Memory B cell (primary cell): ENCODE measurements around the gene VILL.

ENCODE experiments used
- ATAC-seq: fragments of 150-1000 bp; cut with Tn5 transposase; 2 replicates; pipeline ENCODE4 v1.10.0; 2021; ENCODE audit warnings: low read depth, mild to moderate bottlenecking, moderate library complexity
- DNase-seq, 2 donors: peaks; one replicate each; pipeline ENCODE4 v3.0.0; 2022; ENCODE audit warnings: low spot score in 2 of 2
- H3K27ac Mint-ChIP-seq: one replicate; pipeline ENCODE4 v1.8.0; 2022; ENCODE audit warnings: mild to moderate bottlenecking, moderate library complexity, mixed read lengths
- H3K27me3 Mint-ChIP-seq: one replicate; pipeline ENCODE4 v1.8.0; 2022; ENCODE audit warnings: mixed read lengths
- H3K36me3 Mint-ChIP-seq: one replicate; pipeline ENCODE4 v1.8.0; 2022; ENCODE audit warnings: mild to moderate bottlenecking, mixed read lengths
- H3K4me1 Mint-ChIP-seq: one replicate; pipeline ENCODE4 v1.8.0; 2022; ENCODE audit warnings: mixed read lengths
- H3K4me3 Mint-ChIP-seq: one replicate; pipeline ENCODE4 v1.8.0; 2022; ENCODE audit warnings: mild to moderate bottlenecking, moderate library complexity, mixed read lengths
- H3K9me3 Mint-ChIP-seq: one replicate; pipeline ENCODE4 v1.8.0; 2022; ENCODE audit warnings: mixed read lengths

The VILL gene

DNA sequence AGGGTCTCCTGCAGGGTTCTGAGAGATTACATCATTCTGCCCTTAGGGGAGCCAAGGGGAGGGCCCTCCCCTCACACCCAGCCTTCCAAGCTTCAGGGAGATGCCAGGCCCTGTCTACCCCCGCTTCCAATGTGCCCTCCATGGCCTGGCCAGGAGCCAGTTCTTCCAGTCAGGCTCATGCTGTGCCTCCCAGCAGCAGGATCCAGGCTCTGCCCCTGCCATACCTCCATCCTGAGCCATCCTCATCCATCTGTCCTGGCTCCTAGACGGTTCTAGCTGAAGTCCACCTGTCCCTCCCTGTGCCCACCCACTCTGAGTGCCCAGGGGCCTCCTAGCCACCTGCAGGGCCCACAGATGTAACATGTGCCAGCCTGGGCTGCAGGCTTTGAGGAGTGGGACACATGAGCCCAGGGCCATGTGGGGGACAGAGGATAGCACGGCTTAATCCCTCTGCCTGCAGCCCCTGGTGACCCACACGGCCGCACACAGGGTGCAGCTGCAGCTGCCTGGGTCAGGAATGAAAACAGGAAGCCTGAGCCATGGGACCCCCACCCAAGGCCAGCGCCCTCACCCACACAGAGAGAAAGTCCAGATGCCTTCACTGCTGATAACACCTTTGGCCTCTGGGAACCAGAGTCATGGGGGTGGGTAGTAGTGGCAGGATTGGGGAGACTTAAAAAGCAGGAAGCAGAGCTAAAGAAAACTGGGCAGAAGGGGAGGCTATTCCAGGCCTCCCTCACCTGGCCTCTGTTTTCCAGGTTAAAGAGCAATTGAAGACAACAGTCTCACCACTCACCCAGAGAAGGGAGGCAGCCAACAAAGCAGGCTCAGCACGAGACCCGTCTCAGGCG is 27.1 kb downstream of the VILL start:
- DNase-seq (no peak), ATAC-seq (no peak)
- H3K4me1 Mint-ChIP-seq, result no peaks in the 10 kb centered on the region
- no peak overlapping the region for H3K27ac Mint-ChIP-seq
- H3K27me3 Mint-ChIP-seq, result no peaks in the 10 kb centered on the region
- H3K9me3 Mint-ChIP-seq, result peaks cover 5% of the 10 kb centered on the region
- no peak overlapping the region for H3K4me3 Mint-ChIP-seq
- peaks cover 23% of the 10 kb centered on the region for H3K36me3 Mint-ChIP-seq

DNA sequence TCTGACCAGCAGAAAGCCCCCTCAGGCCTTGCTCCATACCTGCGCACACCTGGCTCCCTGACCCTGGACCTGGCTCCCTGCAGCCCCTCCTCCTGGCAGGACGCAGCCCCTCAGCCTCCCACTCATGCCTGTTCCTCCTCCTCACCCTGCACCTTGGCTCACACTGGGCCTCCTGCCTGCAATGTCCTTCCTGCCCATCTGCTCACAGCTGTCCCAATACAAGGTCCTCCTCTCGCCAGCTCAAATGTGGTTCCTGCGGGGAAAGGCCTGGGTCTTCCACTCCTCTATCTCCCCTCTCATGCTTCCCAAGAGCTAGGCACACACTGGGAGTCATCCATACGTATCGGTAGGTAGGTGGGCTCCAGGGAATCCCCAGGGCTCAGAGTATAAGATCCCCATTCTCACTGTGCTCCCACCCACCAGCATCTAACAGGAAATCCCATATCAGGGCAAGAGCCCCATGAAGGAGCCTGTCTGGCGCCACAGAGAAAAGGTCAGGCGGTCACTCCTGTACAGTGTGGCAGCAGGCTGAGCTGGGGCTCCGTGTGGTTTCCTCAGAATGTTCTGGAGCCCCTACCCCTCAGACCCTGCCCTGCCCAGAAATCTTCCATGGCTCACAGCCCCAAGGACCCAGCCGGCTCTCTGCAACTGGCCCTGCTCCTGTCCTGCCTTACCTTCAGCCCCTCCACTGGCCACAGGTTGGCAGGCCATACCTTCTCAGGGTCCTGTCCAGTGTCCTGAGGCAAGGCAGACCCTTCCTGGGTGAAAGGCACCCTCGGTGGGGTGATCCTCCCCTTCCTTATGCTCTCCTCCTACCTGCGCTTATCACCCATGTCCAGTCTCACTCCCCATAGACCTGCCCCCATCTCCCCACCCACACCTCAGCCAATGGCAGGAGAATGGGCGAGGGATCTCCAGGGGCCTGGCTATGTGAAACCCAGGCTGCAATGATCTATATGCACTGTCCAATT is 28.0 kb downstream of the VILL start:
- H3K4me1 Mint-ChIP-seq, result peaks cover 7% of the 10 kb centered on the region
- DNase-seq (no peak), ATAC-seq (no peak)
- peaks cover 23% of the 10 kb centered on the region for H3K36me3 Mint-ChIP-seq
- no peak overlapping the region for H3K4me3 Mint-ChIP-seq
- H3K27me3 Mint-ChIP-seq, result no peaks in the 10 kb centered on the region
- no peak overlapping the region for H3K27ac Mint-ChIP-seq
- H3K9me3 Mint-ChIP-seq, result peaks cover 5% of the 10 kb centered on the region

GRCh38 chr3:38019658-38020341 is 29.2 kb downstream of the VILL start:
- no peak overlapping the region for H3K4me3 Mint-ChIP-seq
- H3K27me3 Mint-ChIP-seq, result no peaks in the 10 kb centered on the region
- ATAC-seq (no peak), DNase-seq (no peak)
- peak overlapping the region; percentile 33 for H3K27ac Mint-ChIP-seq
- H3K36me3 Mint-ChIP-seq, result peaks cover 20% of the 10 kb centered on the region
- H3K4me1 Mint-ChIP-seq, result peaks cover 15% of the 10 kb centered on the region
- peaks cover 5% of the 10 kb centered on the region for H3K9me3 Mint-ChIP-seq

GRCh38 chr3:38020342-38020726 is 29.7 kb downstream of the VILL start:
- Mint-ChIP-seq H3K9me3 (peaks cover 5% of the 10 kb centered on the region), H3K27me3 (no peaks in the 10 kb centered on the region), H3K27ac (peak overlapping the region; percentile 33), H3K4me1 (peaks cover 18% of the 10 kb centered on the region), H3K4me3 (no peak overlapping the region), H3K36me3 (peaks cover 15% of the 10 kb centered on the region)
- no peak for ATAC-seq
- no peak for DNase-seq

GRCh38 chr3:38021196-38021595 is 30.6 kb downstream of the VILL start:
- H3K4me3 Mint-ChIP-seq, result no peak overlapping the region
- peaks cover 22% of the 10 kb centered on the region for H3K4me1 Mint-ChIP-seq
- peaks cover 5% of the 10 kb centered on the region for H3K9me3 Mint-ChIP-seq

GRCh38 chr3:38022301-38022700 is 31.7 kb downstream of the VILL start:
- H3K4me1 Mint-ChIP-seq, result peaks cover 22% of the 10 kb centered on the region
- no peak for ATAC-seq
- no peaks in the 10 kb centered on the region for H3K27me3 Mint-ChIP-seq
- H3K9me3 Mint-ChIP-seq, result no peaks in the 10 kb centered on the region
- DNase-seq, result no peak
- H3K27ac Mint-ChIP-seq, result no peak overlapping the region
- peaks cover 3% of the 10 kb centered on the region for H3K36me3 Mint-ChIP-seq
- no peak overlapping the region for H3K4me3 Mint-ChIP-seq

More at GRCh38 chr3:38021196-38021595, 30.6 kb downstream of the VILL start:
- ATAC-seq (no peak), DNase-seq (no peak)
- no peak overlapping the region for H3K27ac Mint-ChIP-seq
- peaks cover 11% of the 10 kb centered on the region for H3K36me3 Mint-ChIP-seq
- no peaks in the 10 kb centered on the region for H3K27me3 Mint-ChIP-seq

- DNase-seq (no peak), ATAC-seq (no peak)
- peaks cover 22% of the 10 kb centered on the region for H3K4me1 Mint-ChIP-seq
- peak overlapping the region; percentile 97 for H3K27ac Mint-ChIP-seq
- H3K4me3 Mint-ChIP-seq, result peak overlapping the region; percentile 99
- no peaks in the 10 kb centered on the region for H3K27me3 Mint-ChIP-seq
- peaks cover 3% of the 10 kb centered on the region for H3K36me3 Mint-ChIP-seq
- H3K9me3 Mint-ChIP-seq, result no peaks in the 10 kb centered on the region
Measured at GRCh38 chr3:38022896-38023709, 32.5 kb downstream of the VILL start.

DNA sequence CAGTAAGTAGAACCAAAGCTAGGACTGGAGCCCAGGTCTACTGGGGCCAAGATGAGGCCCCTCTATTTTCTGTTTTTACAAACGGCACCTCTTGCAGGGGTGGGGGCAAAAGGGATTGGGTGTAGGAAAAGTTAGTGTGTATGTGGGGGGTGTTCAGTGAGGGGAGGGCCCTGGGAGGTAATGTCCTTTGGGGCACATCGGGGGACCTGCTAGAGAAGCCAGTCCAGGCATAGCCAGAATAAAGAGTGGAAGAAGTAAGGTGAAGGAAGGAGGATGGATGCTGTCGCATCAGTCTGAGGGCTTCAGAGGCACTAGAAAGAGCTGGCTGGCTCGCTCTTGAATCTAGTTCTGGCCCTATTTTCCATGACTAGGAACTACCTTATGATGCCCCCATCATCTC is 36.3 kb downstream of the VILL start:
- no peaks in the 10 kb centered on the region for H3K9me3 Mint-ChIP-seq
- ATAC-seq, result no peak
- no peak for DNase-seq
- no peak overlapping the region for H3K4me3 Mint-ChIP-seq
- peaks cover 10% of the 10 kb centered on the region for H3K27me3 Mint-ChIP-seq
- no peak overlapping the region for H3K27ac Mint-ChIP-seq
- H3K4me1 Mint-ChIP-seq, result peaks cover 25% of the 10 kb centered on the region
- H3K36me3 Mint-ChIP-seq, result no peaks in the 10 kb centered on the region

DNA sequence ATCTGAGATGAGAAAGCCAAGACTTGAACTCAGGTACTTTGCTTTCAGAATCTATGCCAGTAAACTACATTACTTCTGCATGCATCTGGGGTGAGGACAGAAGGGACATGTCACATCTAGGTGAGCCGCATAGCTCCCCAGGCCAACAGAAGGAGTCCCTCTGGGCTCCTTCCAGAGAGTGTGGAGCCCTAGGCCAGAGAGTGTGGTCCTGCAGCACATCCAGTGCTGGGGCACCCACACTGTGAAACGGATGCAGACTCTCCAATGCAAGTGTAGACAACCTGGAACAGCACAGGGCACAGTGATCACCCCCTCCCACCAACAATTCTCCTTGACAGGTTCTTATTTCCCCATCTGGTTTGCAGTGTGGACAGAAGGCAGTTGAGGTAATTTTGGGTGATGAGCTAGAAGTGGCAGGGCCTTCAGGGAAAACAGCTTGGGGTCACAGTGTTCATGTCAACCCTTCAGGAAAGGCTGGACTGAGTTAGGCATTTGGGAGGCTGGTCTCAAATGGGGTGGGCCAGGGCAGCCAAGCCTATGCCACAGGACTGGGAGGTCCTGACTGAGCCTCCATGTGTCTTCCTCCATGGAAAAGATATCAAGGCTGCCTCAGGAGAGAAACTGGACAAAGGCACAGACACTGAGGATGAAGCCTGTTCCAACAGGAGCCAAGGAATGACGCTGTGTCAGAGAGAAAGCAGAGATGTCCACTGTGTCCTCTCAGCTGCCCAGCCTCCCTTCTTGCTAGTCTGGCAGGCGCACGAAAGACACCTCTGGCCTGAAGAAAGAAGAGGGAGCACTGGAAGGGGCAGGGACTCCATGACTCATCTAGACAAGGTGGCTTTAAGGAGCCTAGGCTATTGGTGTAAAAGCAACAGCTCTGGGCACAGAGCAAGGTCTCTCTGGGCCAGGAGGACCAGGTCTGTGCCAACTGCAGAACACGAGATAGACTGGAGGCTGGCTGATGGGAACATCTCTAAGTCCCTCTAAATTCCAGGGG is 37.2 kb downstream of the VILL start:
- Mint-ChIP-seq H3K27me3 (peaks cover 16% of the 10 kb centered on the region), H3K27ac (no peak overlapping the region), H3K4me3 (peak overlapping the region; percentile 67), H3K4me1 (peaks cover 25% of the 10 kb centered on the region), H3K36me3 (no peaks in the 10 kb centered on the region), H3K9me3 (no peaks in the 10 kb centered on the region)
- DNase-seq (no peak), ATAC-seq (no peak)

GRCh38 chr3:38028621-38029361 is 38.2 kb downstream of the VILL start:
- H3K4me3 Mint-ChIP-seq, result peak overlapping the region; percentile 67
- H3K27ac Mint-ChIP-seq, result no peak overlapping the region
- H3K4me1 Mint-ChIP-seq, result peaks cover 16% of the 10 kb centered on the region
- ATAC-seq (no peak), DNase-seq (no peak)
- H3K36me3 Mint-ChIP-seq, result peaks cover 2% of the 10 kb centered on the region
- H3K27me3 Mint-ChIP-seq, result peaks cover 21% of the 10 kb centered on the region
- H3K9me3 Mint-ChIP-seq, result no peaks in the 10 kb centered on the region

GRCh38 chr3:38029400-38030125 is 39.0 kb downstream of the VILL start, which contains the start of gene PLCD1:
Gene PLCD1 (minus strand): TSS chr3:38029642. CDS start chr3:38029539, 103 bp downstream.
- DNase-seq (no peak), ATAC-seq (no peak)
- Mint-ChIP-seq H3K27me3 (peaks cover 21% of the 10 kb centered on the region), H3K9me3 (no peaks in the 10 kb centered on the region), H3K4me3 (peak within 1 kb of the TSS; percentile 67), H3K27ac (no peak within 1 kb of the TSS), H3K4me1 (peaks cover 12% of the 10 kb centered on the region), H3K36me3 (peaks cover 2% of the 10 kb centered on the region)
